ENCODE measurements around the gene MYH9.

GRCh38 chr22:36349726-36350125 lies 38.0 kb downstream of the MYH9 start:
- TF ChIP-seq POLR2A (IDR thresholded peaks at IDR 0.05) = no peak
- TF ChIP-seq, protein P1, sequence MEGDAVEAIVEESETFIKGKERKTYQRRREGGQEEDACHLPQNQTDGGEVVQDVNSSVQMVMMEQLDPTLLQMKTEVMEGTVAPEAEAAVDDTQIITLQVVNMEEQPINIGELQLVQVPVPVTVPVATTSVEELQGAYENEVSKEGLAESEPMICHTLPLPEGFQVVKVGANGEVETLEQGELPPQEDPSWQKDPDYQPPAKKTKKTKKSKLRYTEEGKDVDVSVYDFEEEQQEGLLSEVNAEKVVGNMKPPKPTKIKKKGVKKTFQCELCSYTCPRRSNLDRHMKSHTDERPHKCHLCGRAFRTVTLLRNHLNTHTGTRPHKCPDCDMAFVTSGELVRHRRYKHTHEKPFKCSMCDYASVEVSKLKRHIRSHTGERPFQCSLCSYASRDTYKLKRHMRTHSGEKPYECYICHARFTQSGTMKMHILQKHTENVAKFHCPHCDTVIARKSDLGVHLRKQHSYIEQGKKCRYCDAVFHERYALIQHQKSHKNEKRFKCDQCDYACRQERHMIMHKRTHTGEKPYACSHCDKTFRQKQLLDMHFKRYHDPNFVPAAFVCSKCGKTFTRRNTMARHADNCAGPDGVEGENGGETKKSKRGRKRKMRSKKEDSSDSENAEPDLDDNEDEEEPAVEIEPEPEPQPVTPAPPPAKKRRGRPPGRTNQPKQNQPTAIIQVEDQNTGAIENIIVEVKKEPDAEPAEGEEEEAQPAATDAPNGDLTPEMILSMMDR (IDR thresholded peaks at IDR 0.05) = no peak
